GM18498 (cell line): Measurements from ENCODE around the gene MICALL1.
A peak's percentile ranks its signal among the peaks of the same experiment; 100 is the strongest.

Experiments
- ATAC-seq: cut with Tn5 transposase; IDR thresholded peaks from one replicate; pipeline ENCODE4 v1.9.1; 2021; ENCODE audit warnings: mild to moderate bottlenecking, moderate library complexity; ENCODE audit not compliant: unreplicated experiment

The MICALL1 gene

GRCh38 chr22:37904572-37905533 is 1.2 kb upstream of the MICALL1 start:
- ATAC-seq = no peak

- peak; percentile 36 for ATAC-seq
Measured at GRCh38 chr22:37906364-37907008, 389 bp downstream of the MICALL1 start.

DNA sequence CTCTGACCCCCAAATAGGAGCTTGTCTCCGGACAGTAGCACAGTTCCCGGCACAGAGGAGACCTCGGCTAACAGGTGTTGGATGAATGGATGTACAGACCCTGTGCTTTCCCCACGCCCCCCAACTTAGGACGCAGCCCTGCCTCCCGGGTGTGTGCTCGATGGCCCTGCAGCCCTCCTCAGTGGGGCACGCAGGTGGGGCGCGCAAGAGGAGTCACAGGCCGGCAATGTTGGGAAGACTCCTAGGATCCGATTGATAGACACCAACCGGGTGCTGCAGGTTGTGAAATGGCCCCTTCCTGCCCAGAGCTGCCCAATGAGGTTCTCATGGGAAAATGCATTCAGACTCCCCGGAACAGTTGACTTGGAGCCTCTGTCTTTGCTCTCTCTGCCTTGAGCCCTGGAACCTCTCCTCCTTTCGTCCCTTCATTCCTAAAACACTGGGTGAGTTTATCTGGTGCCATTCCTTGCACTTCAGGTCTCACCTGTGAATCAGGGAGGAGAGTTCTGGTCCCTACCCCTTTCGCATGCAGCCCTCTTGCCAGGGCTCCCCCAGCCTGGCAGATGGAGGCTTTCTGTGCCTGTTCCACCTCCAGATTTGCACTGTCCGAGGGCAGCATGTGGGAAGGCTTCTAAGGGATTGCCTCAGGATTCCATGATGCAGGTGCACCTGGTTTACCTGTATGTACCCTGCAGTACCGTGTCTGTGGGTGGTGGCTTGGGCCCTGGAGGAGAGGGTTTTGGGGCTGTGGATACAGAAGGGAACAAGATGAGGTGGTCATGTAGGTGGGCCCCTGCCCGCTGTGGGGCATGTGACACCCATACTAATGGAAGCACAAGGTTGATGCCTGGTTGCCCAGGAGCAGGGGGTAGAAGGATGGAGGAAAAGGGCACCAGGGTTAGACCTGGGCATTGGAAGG is 1.2 kb downstream of the MICALL1 start:
- no peak for ATAC-seq

GRCh38 chr22:37909766-37910165 is 3.7 kb downstream of the MICALL1 start:
- ATAC-seq = no peak

DNA sequence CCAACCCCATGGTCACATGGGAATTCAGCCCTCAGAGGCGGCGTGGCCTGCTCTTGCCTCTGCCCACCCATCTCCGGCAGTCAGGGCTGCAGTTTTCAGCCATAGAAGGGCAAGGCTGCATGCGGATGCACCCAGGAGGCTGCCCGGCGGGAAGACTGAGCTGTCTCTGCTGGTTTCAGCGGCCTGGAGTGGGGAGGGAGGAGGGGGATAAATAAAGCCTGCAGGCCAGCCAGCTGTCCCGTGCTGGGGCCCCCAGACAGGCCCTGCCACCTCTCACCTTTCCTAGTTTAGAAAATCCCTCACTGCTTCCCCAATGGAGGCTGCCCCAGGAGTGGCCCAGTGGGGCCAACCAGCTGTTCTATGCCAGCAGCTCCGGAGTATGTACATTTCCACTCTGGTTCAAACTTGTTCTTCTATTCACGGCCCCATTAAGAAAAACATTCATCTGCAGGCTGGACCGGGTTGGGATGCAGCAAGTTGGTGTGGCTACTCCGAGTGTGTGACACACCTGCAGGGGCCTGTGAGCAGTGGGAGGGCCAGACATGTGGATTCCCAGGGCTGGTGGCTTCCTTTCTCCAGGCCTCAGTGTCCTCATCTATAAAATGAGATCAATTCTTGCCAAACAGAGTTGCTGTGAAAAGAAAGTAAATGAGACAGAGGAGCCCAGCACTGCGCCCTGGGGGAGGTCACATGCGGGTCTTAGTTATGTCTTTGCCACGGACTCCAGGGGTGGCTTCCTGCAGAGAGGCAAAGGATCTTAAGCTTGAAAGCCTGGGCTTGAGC is 5.0 kb downstream of the MICALL1 start:
- ATAC-seq = no peak

DNA sequence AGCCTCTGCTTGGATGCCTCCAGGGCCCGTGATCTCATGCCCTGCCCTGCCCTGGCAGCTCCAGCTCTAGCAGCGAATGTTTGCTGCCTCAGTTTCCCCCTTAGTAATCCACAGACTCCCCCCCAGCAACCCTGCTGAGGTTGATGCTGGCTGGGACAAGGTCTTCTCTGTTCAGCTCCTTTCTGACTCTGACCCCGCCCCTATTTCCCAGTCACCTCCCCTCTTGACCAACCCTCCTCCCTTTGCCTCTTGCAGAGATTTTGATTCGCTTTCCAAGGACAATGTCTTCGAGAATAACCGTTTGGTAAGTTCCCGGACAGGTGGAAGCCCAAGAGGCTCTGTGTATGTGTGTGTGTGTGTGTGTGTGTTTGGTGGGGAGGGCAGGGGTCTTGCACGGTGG is 5.6 kb downstream of the MICALL1 start:
- no peak for ATAC-seq

- no peak for ATAC-seq
Measured at GRCh38 chr22:37912171-37912570, 6.1 kb downstream of the MICALL1 start.

DNA sequence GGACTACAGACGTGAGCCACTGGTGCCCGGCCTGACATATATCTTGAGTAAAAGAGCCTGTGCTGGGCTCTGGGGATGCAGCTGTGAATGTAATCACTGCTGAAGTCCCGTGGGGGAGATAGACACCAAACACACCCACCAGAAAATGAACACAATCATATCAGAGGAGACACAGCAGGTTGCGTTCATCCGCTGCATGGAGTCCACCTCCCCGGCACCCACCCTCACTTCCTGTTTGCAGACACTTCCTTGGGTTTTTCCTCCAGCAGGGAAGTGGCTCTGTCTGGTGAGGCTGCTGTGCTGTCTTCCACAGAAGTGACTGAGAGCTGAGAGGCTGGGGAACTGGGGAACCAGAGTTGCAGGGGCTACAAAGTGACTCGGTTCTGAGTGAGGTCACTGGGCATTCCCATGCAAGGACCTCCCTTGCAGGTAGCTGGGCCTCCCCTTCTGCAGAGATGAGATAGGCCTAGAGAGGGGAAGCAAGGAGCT is 7.2 kb downstream of the MICALL1 start:
- no peak for ATAC-seq

DNA sequence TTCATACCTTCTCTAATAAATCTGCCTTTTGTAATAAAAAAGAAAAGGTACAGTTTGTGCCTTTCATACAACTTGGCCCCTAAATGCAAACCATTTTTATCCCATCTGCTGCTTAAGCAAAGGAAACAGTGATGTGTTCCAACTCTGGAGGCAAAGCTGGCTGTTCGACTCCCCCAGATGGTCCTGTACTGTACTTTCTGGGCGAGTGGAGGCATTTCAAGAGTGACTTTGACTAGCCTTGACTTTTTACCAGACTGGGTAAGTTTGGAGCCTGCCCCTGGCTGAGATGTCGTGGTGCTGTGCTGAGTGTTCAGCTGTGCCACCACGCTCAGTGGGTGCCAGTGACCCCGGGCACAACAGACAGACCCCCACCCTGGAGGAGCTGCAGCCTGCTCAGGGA is 10.2 kb downstream of the MICALL1 start:
- no peak for ATAC-seq

GRCh38 chr22:37917874-37918548 is 11.9 kb downstream of the MICALL1 start:
- ATAC-seq = no peak

GRCh38 chr22:37918580-37919270 is 12.6 kb downstream of the MICALL1 start:
- no peak for ATAC-seq

DNA sequence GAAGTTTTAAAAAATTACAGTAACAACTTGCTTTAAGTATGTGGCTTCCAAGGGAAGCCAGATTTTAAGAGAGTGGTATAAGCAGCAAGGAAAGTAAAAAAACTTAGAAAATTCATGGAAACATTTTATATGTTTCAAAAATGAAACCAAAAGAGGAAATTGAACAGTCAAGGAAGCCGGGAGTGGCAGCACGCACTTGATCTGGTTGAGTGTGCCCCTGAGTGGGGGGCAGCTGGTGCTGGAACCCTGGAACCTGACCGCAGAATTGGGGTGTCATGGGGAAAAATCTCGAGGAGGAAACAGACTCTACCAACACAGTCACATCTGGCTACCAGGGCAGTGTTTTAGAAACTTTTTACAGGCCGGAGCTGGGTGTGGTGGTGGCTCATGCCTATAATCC is 14.0 kb downstream of the MICALL1 start:
- no peak for ATAC-seq

- no peak for ATAC-seq
Measured at GRCh38 chr22:37922191-37922590, 16.1 kb downstream of the MICALL1 start.

GRCh38 chr22:37923927-37924326 is 17.8 kb downstream of the MICALL1 start:
- no peak for ATAC-seq

- ATAC-seq = no peak
Measured at GRCh38 chr22:37924386-37925065, 18.4 kb downstream of the MICALL1 start.

DNA sequence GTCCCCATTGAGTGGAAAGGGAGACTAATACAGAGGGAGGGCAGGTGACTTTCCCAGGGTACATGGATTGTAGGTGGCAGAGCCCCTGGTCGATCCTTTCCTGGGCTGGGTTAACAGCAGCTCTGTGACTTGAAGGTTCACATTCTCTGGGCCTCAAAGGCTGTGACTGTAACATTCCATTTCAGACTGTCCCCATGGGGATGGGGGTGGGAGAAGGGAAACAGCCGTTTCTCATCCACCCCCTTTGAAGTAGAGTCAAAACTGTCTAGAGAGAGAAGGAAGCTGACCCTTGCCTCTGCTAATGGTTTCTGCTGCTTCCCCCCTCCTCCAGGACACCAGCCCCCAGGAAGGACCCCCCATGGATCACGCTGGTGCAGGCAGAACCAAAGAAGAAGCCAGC is 19.2 kb downstream of the MICALL1 start:
- no peak for ATAC-seq

DNA sequence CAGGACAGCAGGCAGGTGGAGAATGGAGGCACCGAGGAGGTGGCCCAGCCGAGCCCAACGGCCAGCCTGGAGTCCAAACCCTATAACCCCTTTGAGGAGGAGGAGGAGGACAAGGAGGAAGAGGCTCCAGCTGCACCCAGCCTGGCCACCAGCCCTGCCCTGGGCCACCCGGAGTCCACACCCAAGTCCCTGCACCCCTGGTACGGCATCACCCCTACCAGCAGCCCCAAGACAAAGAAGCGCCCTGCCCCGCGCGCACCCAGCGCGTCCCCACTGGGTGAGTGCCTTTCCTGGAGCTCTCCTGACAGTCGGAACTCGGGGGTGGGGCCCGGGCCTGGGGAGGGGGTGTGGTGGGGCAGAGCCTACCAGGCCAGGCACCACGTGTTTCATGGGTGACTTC is 19.7 kb downstream of the MICALL1 start:
- ATAC-seq = no peak

- no peak for ATAC-seq
Measured at GRCh38 chr22:37926358-37926757, 20.3 kb downstream of the MICALL1 start.
